ENCODE data around the gene SNRPA1.

Gene SNRPA1

DNA sequence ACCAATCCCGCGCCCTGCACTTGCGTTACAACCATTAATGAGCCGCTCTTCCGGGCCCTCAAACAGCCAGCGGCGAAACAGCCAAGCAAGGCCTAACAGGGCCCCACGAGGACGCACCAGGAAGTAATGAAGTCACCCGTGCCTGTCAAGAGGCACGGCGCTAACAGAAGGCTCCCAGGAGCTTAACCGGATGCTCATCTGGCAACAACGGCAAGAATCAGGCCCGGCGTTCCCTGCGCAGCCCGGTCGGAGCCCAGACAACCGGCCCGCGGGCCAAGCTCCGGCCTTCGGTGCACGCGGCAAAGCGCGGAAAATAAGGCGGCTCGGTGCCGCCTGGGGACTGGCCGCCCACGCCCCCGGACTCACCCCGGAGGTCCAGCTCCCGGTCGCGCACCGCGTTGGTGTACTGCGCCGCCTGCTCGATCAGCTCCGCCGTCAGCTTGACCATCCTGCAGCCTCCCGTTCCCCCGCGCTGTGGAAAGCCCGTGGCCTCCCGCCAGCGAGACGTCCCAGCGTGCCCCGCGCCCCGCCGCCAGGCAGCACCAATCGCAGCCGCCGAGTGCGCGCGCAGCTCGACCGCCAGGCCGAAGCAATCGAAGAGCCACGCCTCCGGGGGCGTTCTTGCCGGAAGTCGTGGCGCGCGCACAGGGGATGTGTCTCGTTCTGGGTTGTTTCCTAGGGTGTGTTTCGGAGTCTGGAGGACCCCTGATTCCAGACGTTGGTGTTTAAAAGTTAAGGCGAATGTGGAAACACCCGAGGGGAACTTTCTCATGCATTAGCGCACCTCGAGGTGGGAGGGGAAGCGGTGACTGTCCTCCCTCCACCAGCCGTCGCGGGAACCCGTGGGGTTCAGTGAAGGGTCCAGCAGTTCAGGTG is at the start of gene SNRPA1:
Gene SNRPA1, minus strand, starts transcription at position 518 of the 876 bp plus-strand sequence. Its CDS starts 70 bp downstream, at position 448.
- peak; percentile 98 for DNase-seq

- no peak for DNase-seq
These were observed 47.0 kb upstream of the SNRPA1 start for GRCh38 chr15:101342056-101342455.

- no peak for DNase-seq
These were observed 43.5 kb upstream of the SNRPA1 start for GRCh38 chr15:101338502-101339057.

- DNase-seq, result no peak
These were observed 42.9 kb upstream of the SNRPA1 start for GRCh38 chr15:101337976-101338375.

- peak; percentile 26 for DNase-seq
These were observed 39.1 kb upstream of the SNRPA1 start for GRCh38 chr15:101333907-101334789.

DNA sequence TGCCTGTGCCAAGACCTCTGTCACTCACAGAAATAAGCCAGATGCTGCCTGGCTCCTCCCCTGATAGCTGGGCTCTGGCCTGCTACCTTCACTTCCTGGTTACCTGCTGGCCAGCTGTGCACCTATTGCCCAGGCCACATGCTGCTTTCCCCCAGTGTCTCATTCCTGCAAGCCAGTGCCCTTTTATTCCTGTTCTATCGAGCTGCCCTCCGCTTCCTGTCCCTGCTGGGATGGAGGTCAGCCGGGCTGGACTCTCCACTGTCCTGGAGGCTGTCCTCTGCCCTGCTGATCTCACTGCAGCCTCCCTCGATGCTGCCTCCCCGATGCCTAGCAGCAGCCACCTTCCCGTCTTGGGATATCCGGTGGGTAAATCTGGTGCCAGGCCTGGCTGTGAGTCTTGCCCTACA is 37.0 kb upstream of the SNRPA1 start:
- DNase-seq, result no peak

DNA sequence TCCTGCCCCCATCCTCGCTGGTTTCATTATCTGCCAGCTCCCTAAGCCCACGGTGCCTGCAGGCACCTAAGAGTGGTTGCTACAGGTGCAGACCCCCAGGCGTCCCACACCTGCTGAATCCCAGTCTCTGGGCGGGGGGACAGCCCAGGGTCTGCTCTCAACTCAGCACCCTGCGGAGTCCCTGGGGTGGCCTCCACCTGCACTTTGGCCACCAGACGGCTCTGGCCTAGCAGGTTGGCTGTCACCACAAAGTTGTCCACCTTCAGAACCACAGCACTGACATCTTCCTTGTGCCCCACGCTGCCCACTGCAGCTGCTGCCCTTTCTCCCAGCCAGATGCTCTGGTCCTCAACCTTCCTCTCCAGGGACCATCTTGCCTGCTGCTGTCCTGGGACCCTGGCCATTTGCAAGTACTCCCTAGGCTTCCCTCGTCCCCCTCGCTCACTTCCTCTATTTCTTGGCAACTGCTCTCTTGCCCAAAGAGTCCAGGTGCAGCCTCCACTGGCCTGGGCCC is 34.9 kb upstream of the SNRPA1 start:
- no peak for DNase-seq

DNA sequence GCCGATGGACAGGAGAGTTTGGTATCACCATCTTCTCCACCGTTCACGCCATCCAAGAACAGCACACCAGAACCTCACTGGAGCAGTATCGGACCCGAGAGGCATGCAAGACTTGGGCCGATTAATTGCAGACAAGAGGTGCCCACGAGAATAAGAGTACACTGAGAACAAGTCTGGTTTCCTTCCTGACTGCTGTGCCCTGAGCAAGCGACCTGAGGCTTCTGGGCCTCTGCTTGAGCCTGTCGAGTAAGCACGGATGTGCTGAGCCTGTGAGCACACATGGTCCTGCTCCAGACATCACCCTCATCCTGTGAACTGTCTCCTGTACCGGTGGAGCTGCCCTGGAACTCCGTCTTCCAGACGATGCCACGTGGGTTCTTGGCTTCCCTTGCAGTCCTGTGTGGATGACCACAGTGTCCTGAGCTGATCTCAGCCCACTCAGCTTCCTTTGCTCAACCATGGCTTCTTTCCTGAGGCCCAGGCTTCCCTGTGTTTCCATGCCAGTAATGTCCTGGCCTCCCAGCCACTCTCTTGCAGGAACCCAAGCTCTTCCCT is 34.3 kb upstream of the SNRPA1 start:
- DNase-seq, result no peak

DNA sequence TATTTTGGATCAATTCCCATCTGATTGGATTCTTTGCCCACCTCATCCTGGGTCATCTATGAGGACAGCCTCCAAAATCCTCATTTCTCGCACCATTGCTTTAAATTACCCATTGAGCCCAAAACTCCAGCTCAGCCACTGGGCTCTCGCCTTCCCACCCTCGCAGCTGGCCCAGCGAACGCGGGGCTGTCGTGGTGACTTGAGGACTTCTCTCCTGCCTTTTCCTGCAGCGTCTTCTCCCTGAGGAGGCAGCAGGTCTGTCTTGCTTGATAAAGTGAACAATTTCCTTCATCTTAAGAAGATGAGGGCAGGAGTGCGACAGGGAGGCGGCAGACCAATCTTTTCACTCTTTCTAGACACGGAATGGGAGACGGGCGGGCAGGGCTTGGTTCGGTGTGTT is 33.0 kb upstream of the SNRPA1 start:
- no peak for DNase-seq

GRCh38 chr15:101327147-101327740 is 32.2 kb upstream of the SNRPA1 start:
- no peak for DNase-seq

DNA sequence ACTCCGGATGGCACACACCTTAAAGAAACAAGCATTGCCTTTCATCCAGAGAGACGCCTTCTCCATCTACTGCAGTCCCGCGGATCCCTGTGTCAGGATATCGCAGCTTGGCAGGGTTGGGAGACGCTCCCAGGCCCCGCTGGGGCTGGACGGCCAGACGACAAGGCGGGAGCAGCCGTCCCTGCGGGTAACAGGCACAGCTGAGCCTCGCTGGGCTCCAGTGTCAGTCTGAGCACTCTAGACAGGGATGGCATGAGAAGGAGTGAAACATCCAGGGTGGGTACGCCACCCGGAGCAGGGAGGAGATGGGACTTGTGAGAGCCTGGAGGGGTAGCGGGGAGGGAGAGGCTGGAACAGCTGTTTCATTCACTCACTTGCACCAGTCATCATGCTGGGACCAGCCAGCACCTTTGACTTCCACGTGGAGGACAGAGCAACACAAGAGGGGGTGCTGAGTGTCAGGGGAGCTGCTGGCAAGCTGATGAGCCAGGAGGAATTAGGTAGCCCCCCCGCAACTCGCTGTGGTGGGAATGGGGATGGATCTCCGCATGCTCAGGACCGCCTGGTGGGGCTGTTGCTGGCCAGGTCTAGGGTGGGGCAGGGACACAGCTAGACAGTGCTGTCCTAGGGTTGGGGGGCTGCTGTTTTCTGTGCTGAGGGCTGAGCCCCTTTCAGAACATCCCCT is 31.6 kb upstream of the SNRPA1 start:
- no peak for DNase-seq

GRCh38 chr15:101326026-101326315 is 30.9 kb upstream of the SNRPA1 start:
- no peak for DNase-seq

- no peak for DNase-seq
These were observed 30.4 kb upstream of the SNRPA1 start for GRCh38 chr15:101325263-101326025.

GRCh38 chr15:101324524-101325177 is 29.6 kb upstream of the SNRPA1 start:
- DNase-seq, result no peak

DNA sequence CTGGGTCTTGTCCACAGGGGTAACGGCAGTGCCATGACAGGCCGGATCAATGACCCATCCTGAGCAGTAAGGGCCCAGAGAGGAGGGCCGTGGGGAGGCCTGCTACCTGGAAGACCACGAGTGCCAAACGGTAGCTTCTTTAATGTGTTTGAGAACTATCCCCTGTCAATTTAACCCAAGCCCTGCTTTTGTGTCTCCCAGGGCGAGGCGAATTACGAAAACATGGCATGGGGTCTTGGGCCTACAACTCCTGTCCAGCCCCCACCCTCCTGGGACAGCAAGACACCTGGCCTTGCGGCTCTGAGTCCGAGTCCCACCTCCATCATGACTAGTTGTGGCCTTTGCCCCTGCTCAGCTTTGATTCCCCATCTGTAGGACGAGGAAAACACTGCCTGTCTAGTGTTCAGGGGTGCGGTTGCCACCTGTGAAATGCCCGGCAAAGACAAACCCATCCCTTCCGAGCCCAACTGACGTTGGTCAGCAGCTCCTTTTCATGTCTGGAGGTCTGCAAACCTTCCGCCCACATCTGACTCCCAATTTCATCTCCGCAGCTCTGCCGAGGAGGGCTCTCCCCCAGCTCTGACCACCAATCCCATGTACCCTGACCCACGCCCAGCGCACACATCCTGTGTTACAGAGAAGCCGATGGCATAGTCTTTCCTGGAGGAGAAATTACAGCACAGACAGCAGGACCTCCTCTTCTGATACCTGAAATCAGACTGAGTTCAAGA is 28.9 kb upstream of the SNRPA1 start:
- no peak for DNase-seq

- DNase-seq, result no peak
These were observed 27.9 kb upstream of the SNRPA1 start for GRCh38 chr15:101322854-101323477.

DNA sequence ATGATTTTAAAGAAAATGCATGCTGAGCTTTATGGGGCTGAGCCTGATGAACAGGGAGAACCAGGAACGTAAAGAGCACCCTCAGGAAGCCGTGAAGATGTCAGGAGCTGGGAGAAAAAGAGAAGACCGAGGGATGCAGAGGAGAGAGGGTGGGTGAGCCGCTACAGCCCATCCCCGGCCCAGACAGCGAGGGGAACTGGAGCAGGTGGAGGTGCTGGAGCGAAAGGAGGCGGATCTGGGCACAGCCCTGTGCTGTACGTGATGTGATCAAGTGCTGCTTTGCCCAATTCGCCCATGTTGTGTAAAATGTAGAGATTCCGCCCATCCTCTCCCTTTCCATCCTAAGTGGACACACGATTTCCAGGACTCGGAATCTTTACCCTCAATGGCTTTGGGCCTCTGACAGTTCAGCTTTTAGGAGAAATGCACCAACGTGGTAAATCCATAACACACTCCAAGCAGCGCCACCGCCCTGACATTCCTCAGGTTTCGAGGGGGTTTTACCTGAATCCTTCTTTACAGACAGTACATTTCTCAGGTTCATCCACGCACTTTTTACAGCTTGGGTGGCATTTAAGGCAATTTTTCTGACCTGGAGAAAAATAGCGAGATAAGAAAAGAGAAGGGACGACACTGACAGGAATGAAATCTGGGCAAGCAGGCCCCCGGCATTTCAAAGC is 27.1 kb upstream of the SNRPA1 start:
- DNase-seq, result no peak

DNA sequence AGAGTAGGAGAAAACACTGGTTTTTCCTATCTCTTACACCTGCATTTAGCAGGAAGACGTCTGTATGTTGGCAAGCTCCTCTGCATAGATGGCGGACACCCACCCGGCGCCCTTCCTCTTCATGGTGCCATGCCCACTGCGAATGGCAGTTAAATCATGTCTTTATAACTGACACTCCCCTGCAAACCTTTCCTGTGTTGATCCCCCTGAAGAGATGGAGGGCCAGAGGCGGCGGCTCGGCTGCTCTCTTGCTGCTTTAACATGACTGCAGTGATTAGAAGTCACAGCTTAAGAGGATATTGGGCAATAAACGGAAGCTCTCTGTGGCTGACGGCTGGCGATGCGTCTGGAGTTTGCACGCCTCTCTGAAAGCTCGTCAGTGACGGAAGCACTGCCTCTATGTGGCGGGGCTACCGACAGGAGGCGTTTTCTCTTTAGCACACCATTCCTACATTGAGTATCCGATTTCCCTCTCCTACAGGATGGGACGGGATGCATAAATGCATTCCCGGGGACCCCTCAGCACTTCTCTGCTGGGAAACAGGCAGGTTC is 25.5 kb upstream of the SNRPA1 start:
- DNase-seq, result peak; percentile 46

GRCh38 chr15:101318839-101319238 is 23.8 kb upstream of the SNRPA1 start:
- no peak for DNase-seq
